Neural cell (in vitro differentiated cells): Measurements from ENCODE around the gene SDK2. TPM values are rescaled to one million over a fixed set of nuclear protein-coding genes. Genes with fewer than 3 reads are reported as not detected.

Experiments
- H2AFZ ChIP-seq: fragments of 200-600, 300-800 bp; sonication (generic), shearing (Covaris generic); 2 replicates; pipeline ENCODE4 v1.6.0; 2014; ENCODE audit warnings: low read depth, mild to moderate bottlenecking, antibody characterized with exemption, low read length, moderate library complexity
- H3F3A ChIP-seq: fragments of 200-600 bp; shearing (Covaris generic); 2 replicates; pipeline ENCODE4 v1.6.1; 2016; ENCODE audit warnings: mild to moderate bottlenecking, moderate library complexity, mixed read lengths, antibody characterized with exemption, low read length; ENCODE audit not compliant: insufficient read depth, poor library complexity, severe bottlenecking
- H3K27ac ChIP-seq: fragments of 200-600, 300-800 bp; sonication (generic), shearing (Covaris generic); 2 replicates; pipeline ENCODE4 v1.5.1; 2014; ENCODE audit warnings: mild to moderate bottlenecking, low read length, moderate library complexity
- H3K27me3 ChIP-seq: fragments of 300-800, 200-600 bp; sonication (generic), shearing (Covaris generic); 2 replicates; pipeline ENCODE4 v1.6.0; 2014; ENCODE audit warnings: mild to moderate bottlenecking, low read depth, low read length, moderate library complexity; ENCODE audit not compliant: insufficient read depth
- H3K36me3 ChIP-seq: fragments of 300-800, 200-600 bp; sonication (generic), shearing (Covaris generic); 2 replicates; pipeline ENCODE4 v1.5.1; 2014; ENCODE audit warnings: mild to moderate bottlenecking, antibody characterized with exemption, low read length, moderate library complexity; ENCODE audit not compliant: insufficient read depth
- H3K4me2 ChIP-seq: fragments of 300-800, 200-600 bp; sonication (generic), shearing (Covaris generic); 2 replicates; pipeline ENCODE4 v1.6.0; 2014; ENCODE audit warnings: mild to moderate bottlenecking, low read length
- H3K4me3 ChIP-seq: fragments of 300-800, 200-600 bp; sonication (generic), shearing (Covaris generic); 2 replicates; pipeline ENCODE4 v1.5.1; 2014; ENCODE audit warnings: mild to moderate bottlenecking, low read length, moderate library complexity
- H3K79me2 ChIP-seq: fragments of 200-600 bp; shearing (Covaris generic); replicated peaks from 2 replicates; pipeline ENCODE4 v1.6.0; 2014; ENCODE audit warnings: mild to moderate bottlenecking, low read length, moderate library complexity; ENCODE audit not compliant: insufficient read depth
- H3K9ac ChIP-seq: fragments of 300-800, 200-600 bp; sonication (generic), shearing (Covaris generic); 2 replicates; pipeline ENCODE4 v1.6.1; 2016; ENCODE audit warnings: mild to moderate bottlenecking, low read length, mixed read lengths
- H3K9me2 ChIP-seq: fragments of 200-600 bp; shearing (Covaris generic); 2 replicates; pipeline ENCODE4 v1.6.1; 2016; ENCODE audit warnings: mild to moderate bottlenecking, low read length, mixed read lengths; ENCODE audit not compliant: insufficient read depth
- H3K9me3 ChIP-seq: fragments of 200-600, 300-800 bp; sonication (generic), shearing (Covaris generic); 2 replicates; pipeline ENCODE4 v1.6.1; 2016; ENCODE audit warnings: mild to moderate bottlenecking, mixed run types, low read length, moderate library complexity, mixed read lengths
- H4K20me1 ChIP-seq: fragments of 200-600 bp; shearing (Covaris generic); 2 replicates; pipeline ENCODE4 v1.6.1; 2016; ENCODE audit warnings: mild to moderate bottlenecking, mixed run types; ENCODE audit not compliant: insufficient read depth
- EP300 ChIP-seq: fragments of 450-650 bp; conservative IDR thresholded peaks from 2 replicates; pipeline ENCODE4 v1.6.1; 2014; ENCODE audit warnings: antibody characterized with exemption, mild to moderate bottlenecking, moderate library complexity; ENCODE audit not compliant: poor library complexity, severe bottlenecking
- EZH2 ChIP-seq: fragments of 200-600, 300-800 bp; shearing (Covaris generic), sonication (generic); IDR thresholded peaks from 2 replicates; pipeline ENCODE4 v1.6.1; 2014; ENCODE audit warnings: antibody characterized with exemption, low read length, borderline replicate concordance, mild to moderate bottlenecking; ENCODE audit not compliant: insufficient read depth, poor library complexity, severe bottlenecking
- MXI1 ChIP-seq: fragments of 450-650 bp; conservative IDR thresholded peaks from 2 replicates; pipeline ENCODE4 v1.6.1; 2014; ENCODE audit warnings: antibody characterized with exemption, mild to moderate bottlenecking; ENCODE audit not compliant: poor library complexity, severe bottlenecking
- POLR2AphosphoS5 ChIP-seq: IDR thresholded peaks from 2 replicates; pipeline ENCODE4 v1.6.1; 2012
- RAD21 ChIP-seq: fragments of 450-650 bp; conservative IDR thresholded peaks from 2 replicates; pipeline ENCODE4 v1.6.1; 2014; ENCODE audit warnings: antibody characterized with exemption, mild to moderate bottlenecking, moderate library complexity
- SMC3 ChIP-seq: fragments of 450-650 bp; conservative IDR thresholded peaks from 2 replicates; pipeline ENCODE4 v1.6.1; 2014; ENCODE audit warnings: antibody characterized with exemption, mild to moderate bottlenecking, moderate library complexity; ENCODE audit not compliant: poor library complexity
- TAF1 ChIP-seq: IDR thresholded peaks from 2 replicates; pipeline ENCODE4 v1.6.1; 2012; ENCODE audit warnings: low read depth
- polyA plus RNA-seq: library from polyadenylated mRNA; depleted of rRNA; stranded (reverse); fragments of >200 nt; gene quantifications from 2 replicates; pipeline ENCODE4 v1.2.3, GENCODE V29; 2014
- TF ChIP-seq, protein P1 (sequence below): IDR thresholded peaks from 2 replicates; pipeline ENCODE4 v1.6.1; 2012; ENCODE audit warnings: borderline replicate concordance
- TF ChIP-seq, protein P2 (sequence below): fragments of 450-650 bp; IDR thresholded peaks from 2 replicates; pipeline ENCODE4 v1.5.1; 2014; ENCODE audit warnings: antibody characterized with exemption, mild to moderate bottlenecking, moderate library complexity; ENCODE audit not compliant: poor library complexity, severe bottlenecking

SDK2 gene
- polyA plus RNA-seq, 1 donor from 2014 or later, result 0.73 TPM

DNA sequence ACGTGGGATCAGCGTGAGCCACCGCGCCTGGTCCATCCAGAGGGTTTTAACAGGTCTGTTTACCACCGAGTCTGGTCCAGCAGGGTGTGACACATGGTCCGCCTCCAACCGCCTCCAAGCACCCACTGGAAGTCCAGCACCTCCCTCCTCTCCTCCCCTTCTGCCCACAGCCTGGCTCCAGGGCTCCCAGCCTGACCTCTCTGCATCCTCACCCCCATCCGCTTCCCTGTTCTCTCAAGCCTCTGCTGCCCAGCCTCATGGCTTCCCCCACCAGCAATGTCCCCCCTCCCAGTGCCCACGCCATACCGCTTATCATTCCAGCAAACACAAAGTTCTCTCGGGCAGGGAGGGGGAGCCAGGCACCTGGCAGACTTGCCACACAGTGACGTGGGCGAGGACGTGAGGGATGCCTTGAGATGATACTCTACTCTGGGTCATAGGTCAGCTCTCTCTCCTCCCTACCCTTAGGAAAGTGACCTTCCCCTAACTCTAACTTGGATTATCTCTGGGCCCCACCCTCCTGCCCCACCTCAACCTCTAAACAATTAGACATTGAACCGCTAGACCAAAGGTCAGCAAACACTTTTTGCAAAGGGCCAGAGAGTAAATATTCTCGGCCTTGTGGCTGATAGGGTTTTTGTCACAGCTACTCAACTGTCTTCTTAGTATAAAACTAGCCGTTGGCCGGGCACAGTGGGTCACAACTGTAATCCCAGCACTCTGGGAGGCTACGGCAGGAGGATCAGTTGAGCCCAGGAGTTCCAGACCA lies 355.5 kb downstream of the SDK2 start:
- Histone ChIP-seq H3K79me2 (peaks cover 40% of the 10 kb centered on the region), H2AFZ (no peak overlapping the region), H3K36me3 (no peaks in the 10 kb centered on the region), H3K27me3 (no peaks in the 10 kb centered on the region), H3K4me2 (no peak overlapping the region), H3K9me3 (no peaks in the 10 kb centered on the region), H3K4me3 (no peak overlapping the region), H3K27ac (no peak overlapping the region), H3K9ac (no peak overlapping the region), H4K20me1 (no peaks in the 10 kb centered on the region), H3F3A (no peaks in the 10 kb centered on the region), H3K9me2 (no peaks in the 10 kb centered on the region)
- TF ChIP-seq TAF1, result no peak
- TF ChIP-seq, protein P1, sequence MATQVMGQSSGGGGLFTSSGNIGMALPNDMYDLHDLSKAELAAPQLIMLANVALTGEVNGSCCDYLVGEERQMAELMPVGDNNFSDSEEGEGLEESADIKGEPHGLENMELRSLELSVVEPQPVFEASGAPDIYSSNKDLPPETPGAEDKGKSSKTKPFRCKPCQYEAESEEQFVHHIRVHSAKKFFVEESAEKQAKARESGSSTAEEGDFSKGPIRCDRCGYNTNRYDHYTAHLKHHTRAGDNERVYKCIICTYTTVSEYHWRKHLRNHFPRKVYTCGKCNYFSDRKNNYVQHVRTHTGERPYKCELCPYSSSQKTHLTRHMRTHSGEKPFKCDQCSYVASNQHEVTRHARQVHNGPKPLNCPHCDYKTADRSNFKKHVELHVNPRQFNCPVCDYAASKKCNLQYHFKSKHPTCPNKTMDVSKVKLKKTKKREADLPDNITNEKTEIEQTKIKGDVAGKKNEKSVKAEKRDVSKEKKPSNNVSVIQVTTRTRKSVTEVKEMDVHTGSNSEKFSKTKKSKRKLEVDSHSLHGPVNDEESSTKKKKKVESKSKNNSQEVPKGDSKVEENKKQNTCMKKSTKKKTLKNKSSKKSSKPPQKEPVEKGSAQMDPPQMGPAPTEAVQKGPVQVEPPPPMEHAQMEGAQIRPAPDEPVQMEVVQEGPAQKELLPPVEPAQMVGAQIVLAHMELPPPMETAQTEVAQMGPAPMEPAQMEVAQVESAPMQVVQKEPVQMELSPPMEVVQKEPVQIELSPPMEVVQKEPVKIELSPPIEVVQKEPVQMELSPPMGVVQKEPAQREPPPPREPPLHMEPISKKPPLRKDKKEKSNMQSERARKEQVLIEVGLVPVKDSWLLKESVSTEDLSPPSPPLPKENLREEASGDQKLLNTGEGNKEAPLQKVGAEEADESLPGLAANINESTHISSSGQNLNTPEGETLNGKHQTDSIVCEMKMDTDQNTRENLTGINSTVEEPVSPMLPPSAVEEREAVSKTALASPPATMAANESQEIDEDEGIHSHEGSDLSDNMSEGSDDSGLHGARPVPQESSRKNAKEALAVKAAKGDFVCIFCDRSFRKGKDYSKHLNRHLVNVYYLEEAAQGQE, result no peak
- TF ChIP-seq, protein P2, sequence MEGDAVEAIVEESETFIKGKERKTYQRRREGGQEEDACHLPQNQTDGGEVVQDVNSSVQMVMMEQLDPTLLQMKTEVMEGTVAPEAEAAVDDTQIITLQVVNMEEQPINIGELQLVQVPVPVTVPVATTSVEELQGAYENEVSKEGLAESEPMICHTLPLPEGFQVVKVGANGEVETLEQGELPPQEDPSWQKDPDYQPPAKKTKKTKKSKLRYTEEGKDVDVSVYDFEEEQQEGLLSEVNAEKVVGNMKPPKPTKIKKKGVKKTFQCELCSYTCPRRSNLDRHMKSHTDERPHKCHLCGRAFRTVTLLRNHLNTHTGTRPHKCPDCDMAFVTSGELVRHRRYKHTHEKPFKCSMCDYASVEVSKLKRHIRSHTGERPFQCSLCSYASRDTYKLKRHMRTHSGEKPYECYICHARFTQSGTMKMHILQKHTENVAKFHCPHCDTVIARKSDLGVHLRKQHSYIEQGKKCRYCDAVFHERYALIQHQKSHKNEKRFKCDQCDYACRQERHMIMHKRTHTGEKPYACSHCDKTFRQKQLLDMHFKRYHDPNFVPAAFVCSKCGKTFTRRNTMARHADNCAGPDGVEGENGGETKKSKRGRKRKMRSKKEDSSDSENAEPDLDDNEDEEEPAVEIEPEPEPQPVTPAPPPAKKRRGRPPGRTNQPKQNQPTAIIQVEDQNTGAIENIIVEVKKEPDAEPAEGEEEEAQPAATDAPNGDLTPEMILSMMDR, result no peak
- no peak for TF ChIP-seq MXI1
- no peak for TF ChIP-seq EP300
- TF ChIP-seq RAD21, result no peak
- TF ChIP-seq EZH2, result no peak
- TF ChIP-seq POLR2AphosphoS5, result no peak
- no peak for TF ChIP-seq SMC3

DNA sequence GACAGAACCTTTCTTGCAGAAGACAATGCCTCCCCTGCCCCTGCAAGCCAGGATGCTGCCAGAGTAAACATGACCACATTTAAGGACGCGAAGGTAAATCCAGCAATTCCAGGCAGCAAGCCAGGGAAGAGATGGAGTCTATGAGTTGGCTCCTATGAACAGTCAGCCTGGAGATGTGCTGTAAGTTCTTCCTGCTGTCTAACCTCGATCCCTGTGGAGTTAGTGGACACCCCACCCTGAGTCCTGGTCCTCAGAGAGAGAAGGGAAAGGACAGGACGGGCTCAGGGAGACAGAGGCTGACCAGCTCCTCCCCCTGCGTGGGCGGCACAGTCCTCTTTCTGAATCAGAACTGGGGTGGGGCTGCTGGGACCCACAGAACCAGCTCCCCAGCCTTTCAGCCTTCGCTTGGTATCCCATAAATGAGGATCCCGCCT lies 357.4 kb downstream of the SDK2 start:
- H3K9me3 ChIP-seq, result no peaks in the 10 kb centered on the region
- no peaks in the 10 kb centered on the region for H3K27me3 ChIP-seq
- no peaks in the 10 kb centered on the region for H3K36me3 ChIP-seq
- no peak overlapping the region for H2AFZ ChIP-seq
- H3K79me2 ChIP-seq, result peaks cover 24% of the 10 kb centered on the region
- no peaks in the 10 kb centered on the region for H4K20me1 ChIP-seq
- H3K4me2 ChIP-seq, result no peak overlapping the region
- no peak overlapping the region for H3K27ac ChIP-seq
- no peak overlapping the region for H3K4me3 ChIP-seq
- H3K9ac ChIP-seq, result no peak overlapping the region
- no peaks in the 10 kb centered on the region for H3F3A ChIP-seq
- no peaks in the 10 kb centered on the region for H3K9me2 ChIP-seq
- TF ChIP-seq SMC3 (no peak), RAD21 (no peak), MXI1 (no peak), EP300 (no peak), POLR2AphosphoS5 (no peak), EZH2 (no peak), TAF1 (no peak)
- TF ChIP-seq, protein P1, result no peak
- TF ChIP-seq, protein P2, result no peak
